ENCODE results near the gene NIF3L1.
A peak's percentile ranks its signal among the peaks of the same experiment; 100 is the strongest.

The NIF3L1 gene

GRCh38 chr2:200869014-200869413 lies 20.2 kb upstream of the NIF3L1 start:
- Histone ChIP-seq H3K27ac (ENCODE audit: low read depth, low read length) (no peak overlapping the region), H3K9me3 (ENCODE audit: insufficient read depth, low read depth, low read length) (no peaks in the 10 kb centered on the region), H3K79me2 (ENCODE audit: control insufficient read depth, insufficient read depth, low read length, poor library complexity) (peaks cover 4% of the 10 kb centered on the region), H2AFZ (ENCODE audit: insufficient read depth, low read length, poor library complexity) (no peak overlapping the region), H3K4me1 (ENCODE audit: control insufficient read depth in 1 of 2, insufficient read depth in 2 of 2, low read length in 2 of 2) (peaks cover 0 to 2% of the 10 kb centered on the region in 2 experiments), H2AK5ac (ENCODE audit: low read length) (no peak overlapping the region), H3K14ac (ENCODE audit: low read length) (no peak overlapping the region), H3K4me2 (ENCODE audit: low read length) (no peak overlapping the region), H3K4ac (ENCODE audit: low read depth, low read length) (no peak overlapping the region), H3K27me3 (ENCODE audit: insufficient read depth, low read length) (no peaks in the 10 kb centered on the region), H2BK12ac (ENCODE audit: low read length) (no peak overlapping the region), H3K79me1 (ENCODE audit: low read length) (peaks cover 7% of the 10 kb centered on the region), H4K91ac (ENCODE audit: low read depth, low read length) (no peak overlapping the region), H2BK120ac (ENCODE audit: insufficient read depth, low read length, poor library complexity) (no peak overlapping the region), H3K36me3 (ENCODE audit: control insufficient read depth in 1 of 2, insufficient read depth in 2 of 2, low read length in 2 of 2) (peaks cover 0 to 5% of the 10 kb centered on the region in 2 experiments), H4K8ac (ENCODE audit: low read depth, low read length) (no peak overlapping the region), H3K18ac (ENCODE audit: low read length) (no peak overlapping the region), H3K9ac (ENCODE audit: low read length) (no peak overlapping the region), H2BK5ac (ENCODE audit: low read depth, low read length, poor library complexity) (no peak overlapping the region), H4K12ac (ENCODE audit: low read depth, low read length) (no peak overlapping the region), H3K4me3 (ENCODE audit: low read depth, low read length) (no peak overlapping the region), H3K23ac (ENCODE audit: low read length) (no peak overlapping the region)
- no peak for DNase-seq
- WGBS (ENCODE audit: extremely low coverage, insufficient coverage, insufficient read length) = no CpG with 5 or more reads among the region's 2 CpGs

GRCh38 chr2:200871151-200871550 lies 18.0 kb upstream of the NIF3L1 start:
- no CpG with 5 or more reads among the region's 3 CpGs for WGBS (ENCODE audit: extremely low coverage, insufficient coverage, insufficient read length)
- H3K23ac ChIP-seq (ENCODE audit: low read length) = no peak overlapping the region

GRCh38 chr2:200873560-200873959 lies 15.6 kb upstream of the NIF3L1 start:
- H3K4me3 ChIP-seq (ENCODE audit: low read depth, low read length) = no peak overlapping the region
- no peaks in the 10 kb centered on the region for H3K27me3 ChIP-seq (ENCODE audit: insufficient read depth, low read length)
- H2AK5ac ChIP-seq (ENCODE audit: low read length) = no peak overlapping the region
- no peak overlapping the region for H2AFZ ChIP-seq (ENCODE audit: insufficient read depth, low read length, poor library complexity)
- no peak overlapping the region for H3K23ac ChIP-seq (ENCODE audit: low read length)
- H2BK120ac ChIP-seq (ENCODE audit: insufficient read depth, low read length, poor library complexity) = no peak overlapping the region
- H3K14ac ChIP-seq (ENCODE audit: low read length) = no peak overlapping the region
- no peak overlapping the region for H4K8ac ChIP-seq (ENCODE audit: low read depth, low read length)
- H3K4me2 ChIP-seq (ENCODE audit: low read length) = no peak overlapping the region
- peak; percentile 68 to 77 for DNase-seq
- peaks cover 3 to 7% of the 10 kb centered on the region in 2 experiments for H3K36me3 ChIP-seq (ENCODE audit: control insufficient read depth in 1 of 2, insufficient read depth in 2 of 2, low read length in 2 of 2)
- H2BK5ac ChIP-seq (ENCODE audit: low read depth, low read length, poor library complexity) = no peak overlapping the region
- peaks cover 0 to 2% of the 10 kb centered on the region in 2 experiments for H3K4me1 ChIP-seq (ENCODE audit: control insufficient read depth in 1 of 2, insufficient read depth in 2 of 2, low read length in 2 of 2)
- H3K9me3 ChIP-seq (ENCODE audit: insufficient read depth, low read depth, low read length) = no peaks in the 10 kb centered on the region
- H3K27ac ChIP-seq (ENCODE audit: low read depth, low read length) = no peak overlapping the region
- no peak overlapping the region for H3K9ac ChIP-seq (ENCODE audit: low read length)
- no peak overlapping the region for H4K12ac ChIP-seq (ENCODE audit: low read depth, low read length)
- no peaks in the 10 kb centered on the region for H3K79me1 ChIP-seq (ENCODE audit: low read length)
- no peak overlapping the region for H3K18ac ChIP-seq (ENCODE audit: low read length)
- no peaks in the 10 kb centered on the region for H3K79me2 ChIP-seq (ENCODE audit: control insufficient read depth, insufficient read depth, low read length, poor library complexity)
- no peak overlapping the region for H4K91ac ChIP-seq (ENCODE audit: low read depth, low read length)
- no peak overlapping the region for H2BK12ac ChIP-seq (ENCODE audit: low read length)
- WGBS (ENCODE audit: extremely low coverage, insufficient coverage, insufficient read length) = no CpG with 5 or more reads among the region's 6 CpGs
- no peak overlapping the region for H3K4ac ChIP-seq (ENCODE audit: low read depth, low read length)

More at GRCh38 chr2:200871151-200871550, 18.0 kb upstream of the NIF3L1 start:
- Histone ChIP-seq H3K4me2 (ENCODE audit: low read length) (no peak overlapping the region), H3K4me3 (ENCODE audit: low read depth, low read length) (no peak overlapping the region), H4K91ac (ENCODE audit: low read depth, low read length) (no peak overlapping the region), H3K4me1 (ENCODE audit: control insufficient read depth in 1 of 2, insufficient read depth in 2 of 2, low read length in 2 of 2) (peaks cover 0 to 2% of the 10 kb centered on the region in 2 experiments), H3K4ac (ENCODE audit: low read depth, low read length) (no peak overlapping the region), H3K79me2 (ENCODE audit: control insufficient read depth, insufficient read depth, low read length, poor library complexity) (no peaks in the 10 kb centered on the region), H3K27me3 (ENCODE audit: insufficient read depth, low read length) (no peaks in the 10 kb centered on the region), H3K27ac (ENCODE audit: low read depth, low read length) (no peak overlapping the region), H3K36me3 (ENCODE audit: control insufficient read depth in 1 of 2, insufficient read depth in 2 of 2, low read length in 2 of 2) (peaks cover 0 to 5% of the 10 kb centered on the region in 2 experiments), H2BK5ac (ENCODE audit: low read depth, low read length, poor library complexity) (no peak overlapping the region), H3K9ac (ENCODE audit: low read length) (no peak overlapping the region), H4K8ac (ENCODE audit: low read depth, low read length) (no peak overlapping the region), H2BK120ac (ENCODE audit: insufficient read depth, low read length, poor library complexity) (no peak overlapping the region), H2AFZ (ENCODE audit: insufficient read depth, low read length, poor library complexity) (no peak overlapping the region), H2BK12ac (ENCODE audit: low read length) (no peak overlapping the region), H3K79me1 (ENCODE audit: low read length) (no peaks in the 10 kb centered on the region), H4K12ac (ENCODE audit: low read depth, low read length) (no peak overlapping the region), H3K18ac (ENCODE audit: low read length) (no peak overlapping the region), H3K14ac (ENCODE audit: low read length) (no peak overlapping the region), H3K9me3 (ENCODE audit: insufficient read depth, low read depth, low read length) (no peaks in the 10 kb centered on the region), H2AK5ac (ENCODE audit: low read length) (no peak overlapping the region)
- no peak for DNase-seq

GRCh38 chr2:200877443-200877842 lies 11.7 kb upstream of the NIF3L1 start:
- H3K4me3 ChIP-seq (ENCODE audit: low read depth, low read length) = no peak overlapping the region
- no peak overlapping the region for H3K14ac ChIP-seq (ENCODE audit: low read length)
- H3K18ac ChIP-seq (ENCODE audit: low read length) = no peak overlapping the region
- H2AK5ac ChIP-seq (ENCODE audit: low read length) = no peak overlapping the region
- no peak overlapping the region for H2BK120ac ChIP-seq (ENCODE audit: insufficient read depth, low read length, poor library complexity)
- H3K4me1 ChIP-seq (ENCODE audit: control insufficient read depth in 1 of 2, insufficient read depth in 2 of 2, low read length in 2 of 2) = peaks cover 0 to 2% of the 10 kb centered on the region in 2 experiments
- no peaks in the 10 kb centered on the region for H3K79me1 ChIP-seq (ENCODE audit: low read length)
- H3K79me2 ChIP-seq (ENCODE audit: control insufficient read depth, insufficient read depth, low read length, poor library complexity) = no peaks in the 10 kb centered on the region
- H4K91ac ChIP-seq (ENCODE audit: low read depth, low read length) = no peak overlapping the region
- no peak overlapping the region for H3K9ac ChIP-seq (ENCODE audit: low read length)
- H3K4me2 ChIP-seq (ENCODE audit: low read length) = no peak overlapping the region
- H4K12ac ChIP-seq (ENCODE audit: low read depth, low read length) = no peak overlapping the region
- H3K36me3 ChIP-seq (ENCODE audit: control insufficient read depth in 1 of 2, insufficient read depth in 2 of 2, low read length in 2 of 2) = peaks cover 7 to 17% of the 10 kb centered on the region in 2 experiments
- no peak overlapping the region for H3K27ac ChIP-seq (ENCODE audit: low read depth, low read length)
- DNase-seq = no peak
- H2AFZ ChIP-seq (ENCODE audit: insufficient read depth, low read length, poor library complexity) = no peak overlapping the region
- no peaks in the 10 kb centered on the region for H3K9me3 ChIP-seq (ENCODE audit: insufficient read depth, low read depth, low read length)
- no peak overlapping the region for H3K4ac ChIP-seq (ENCODE audit: low read depth, low read length)
- H3K27me3 ChIP-seq (ENCODE audit: insufficient read depth, low read length) = no peaks in the 10 kb centered on the region
- no peak overlapping the region for H4K8ac ChIP-seq (ENCODE audit: low read depth, low read length)
- H2BK5ac ChIP-seq (ENCODE audit: low read depth, low read length, poor library complexity) = no peak overlapping the region
- H2BK12ac ChIP-seq (ENCODE audit: low read length) = no peak overlapping the region
- H3K23ac ChIP-seq (ENCODE audit: low read length) = no peak overlapping the region

Measured in trophoblast cell (in vitro differentiated cells and primary cell).